Upper lobe of left lung (tissue), 4 donors: ENCODE measurements around the gene KDSR.

ENCODE experiments used
- CTCF ChIP-seq, 6 experiments: fragments of 450-650 bp in 4 of 6; fragments of 200-600 bp in 2 of 6; sonication (generic) in 2 of 6; IDR thresholded peaks; one replicate each; pipeline ENCODE4 v1.5.1; 2016 to 2019; ENCODE audit warnings: antibody characterized with exemption in 6 of 6
- POLR2A ChIP-seq, 4 donors: fragments of 450-650 bp; IDR thresholded peaks; one replicate each; pipeline ENCODE4 v1.5.1; 2016 to 2017; ENCODE audit warnings: antibody characterized with exemption in 4 of 4, mild to moderate bottlenecking in 2 of 4
- POLR2AphosphoS5 ChIP-seq, 2 donors: sonication (generic); formaldehyde crosslinking; IDR thresholded peaks; one replicate each; pipeline ENCODE4 v1.5.1; 2017; ENCODE audit warnings: antibody characterized with exemption in 2 of 2

GRCh38 chr18:63410792-63411191, 43.8 kb upstream of the KDSR start:
- TF ChIP-seq CTCF (IDR thresholded peaks at IDR 0.05) (no peak), POLR2AphosphoS5 (IDR thresholded peaks at IDR 0.05) (no peak), POLR2A (IDR thresholded peaks at IDR 0.05) (no peak)
